GM18870 (cell line): ENCODE data around the gene RRP8.

ENCODE experiments used
- ATAC-seq: cut with Tn5 transposase; IDR thresholded peaks from one replicate; pipeline ENCODE4 v1.9.1; 2021; ENCODE audit warnings: moderate library complexity; ENCODE audit not compliant: unreplicated experiment

The RRP8 gene

DNA sequence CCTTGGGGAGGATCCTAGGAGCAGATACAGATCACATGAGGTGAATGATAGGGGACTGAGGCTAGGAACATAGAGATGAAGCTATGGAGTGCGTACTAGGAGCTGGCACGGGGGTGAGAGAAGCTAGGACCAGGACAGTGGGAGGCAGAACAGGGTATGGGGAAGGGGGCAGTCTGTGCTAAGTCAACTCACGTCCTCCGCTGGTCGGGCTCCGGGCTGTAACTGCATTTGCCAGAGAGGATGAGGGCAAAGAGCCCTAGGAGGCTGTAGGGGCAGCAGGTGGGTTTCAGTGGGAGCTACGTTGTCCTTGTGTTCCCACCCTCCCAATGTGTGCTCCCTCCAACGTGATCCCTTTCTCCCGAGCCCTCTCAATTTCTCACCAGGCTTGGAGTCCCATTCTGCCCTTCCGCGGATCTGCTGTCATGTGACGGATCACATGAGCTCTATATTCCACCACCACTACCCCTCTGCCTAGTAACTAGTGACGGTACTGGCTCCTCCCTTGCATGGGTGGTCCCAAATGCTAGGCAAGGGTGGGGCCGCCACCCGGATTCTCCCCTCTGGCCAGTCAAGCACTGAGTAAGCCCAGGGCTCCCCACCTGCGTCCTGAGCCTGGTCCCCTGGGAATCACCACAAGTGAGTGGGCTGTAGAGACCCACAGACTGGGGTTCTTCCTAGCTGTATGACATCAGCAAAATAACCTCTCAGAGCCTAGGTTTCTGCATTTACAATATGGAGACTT lies 15.8 kb upstream of the RRP8 start, which contains the start of gene TPP1:
TSS of gene TPP1 (minus strand) at position 419 of the 742 bp plus-strand sequence. CDS start at position 397, 22 bp downstream.
- ATAC-seq = peak; percentile 98

DNA sequence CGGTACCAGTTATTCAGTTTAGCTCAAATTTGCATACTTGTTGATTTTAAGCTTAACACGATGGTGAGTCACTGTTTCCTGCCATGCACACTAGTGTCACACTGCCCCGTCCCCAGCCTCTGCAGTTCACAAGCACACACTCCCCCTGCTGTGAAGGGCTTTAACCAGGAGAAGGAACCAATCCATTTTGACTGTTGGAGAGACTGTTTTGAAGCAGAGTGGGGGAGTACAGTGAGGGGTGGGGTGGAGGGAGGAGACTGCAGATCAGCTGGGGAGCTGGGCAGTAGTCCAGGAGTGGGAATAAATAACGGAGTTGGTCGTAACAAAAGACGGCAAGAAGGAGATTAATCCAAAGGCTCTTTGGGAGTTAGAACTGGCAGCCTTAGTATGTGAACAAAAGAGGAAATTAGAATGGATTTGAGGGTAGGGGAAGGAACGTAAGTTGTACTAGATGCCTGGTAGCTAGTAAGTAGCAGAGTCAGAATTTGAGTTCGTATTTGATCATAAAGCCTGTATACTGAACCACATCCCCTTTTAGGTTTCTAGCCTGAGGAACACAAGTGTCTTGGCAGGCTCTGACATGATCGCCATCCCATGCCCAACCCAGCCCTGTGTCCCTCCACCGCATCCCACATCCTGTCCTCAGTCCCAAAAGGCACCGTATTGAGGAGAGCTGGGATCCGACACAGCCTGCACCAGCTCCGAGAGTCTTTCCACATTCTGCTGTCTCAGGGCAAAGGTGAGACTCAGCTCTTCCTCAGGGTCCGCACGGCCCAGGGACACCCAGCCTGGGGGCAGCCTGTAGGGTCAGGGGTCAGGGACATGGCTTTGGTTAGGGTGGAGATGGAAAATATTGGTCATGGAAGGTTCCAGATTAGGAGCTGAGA lies 14.9 kb upstream of the RRP8 start:
- no peak for ATAC-seq

- no peak for ATAC-seq
Measured at GRCh38 chr11:6617315-6617781, 13.9 kb upstream of the RRP8 start.

DNA sequence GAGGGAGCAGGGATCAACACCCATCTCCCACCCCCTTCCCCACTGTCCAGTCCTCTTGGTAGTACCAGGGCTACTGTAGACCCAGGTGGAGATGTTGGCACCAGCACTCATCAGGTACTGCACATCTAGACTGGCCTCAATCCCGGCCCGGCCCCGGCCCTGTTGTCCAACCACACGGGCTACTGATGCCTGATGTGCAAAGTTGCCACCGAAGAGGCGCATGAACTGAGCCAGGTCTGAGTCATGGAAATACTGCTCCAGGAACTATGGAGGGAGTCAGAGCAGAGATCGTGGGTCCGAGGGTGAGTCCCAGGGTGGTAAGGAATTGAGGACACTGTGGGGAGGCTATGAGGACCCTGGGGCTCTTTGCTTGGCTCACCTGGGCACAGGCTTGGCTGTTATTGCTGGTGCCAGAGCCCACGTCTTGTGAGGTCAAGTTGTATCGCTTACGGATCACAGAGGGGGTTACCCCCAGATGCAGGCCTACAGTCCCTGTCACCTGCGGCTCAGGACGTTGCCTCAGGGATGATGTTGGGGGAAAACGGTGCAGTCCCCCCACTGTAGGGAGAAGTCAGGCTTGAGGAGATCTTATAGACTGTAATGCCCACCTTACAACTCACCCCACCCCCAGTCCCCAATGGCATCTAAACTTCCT lies 13.3 kb upstream of the RRP8 start:
- ATAC-seq = no peak

GRCh38 chr11:6615882-6616585 lies 12.6 kb upstream of the RRP8 start:
- ATAC-seq = no peak

- ATAC-seq = no peak
Measured at GRCh38 chr11:6615046-6615445, 11.6 kb upstream of the RRP8 start.

GRCh38 chr11:6614446-6614845 lies 11.0 kb upstream of the RRP8 start:
- no peak for ATAC-seq

DNA sequence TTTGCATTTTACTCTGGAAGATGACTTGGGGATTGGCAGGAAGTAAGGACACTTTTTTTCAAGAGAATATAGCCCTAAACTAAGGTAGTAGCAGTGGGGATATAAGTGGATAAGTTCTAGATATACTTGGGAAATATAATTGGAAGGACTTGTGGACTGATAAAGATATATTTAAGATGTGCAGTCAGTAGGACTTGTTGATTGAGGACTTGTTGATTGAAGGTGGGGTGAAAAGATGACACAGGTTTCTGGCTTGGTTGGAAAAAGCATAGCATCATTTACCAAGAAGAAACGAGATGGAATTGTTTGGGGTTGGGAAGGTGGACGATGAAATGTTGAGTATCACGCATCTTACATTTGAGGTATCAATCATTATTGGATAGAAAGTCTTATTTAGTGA lies 10.1 kb upstream of the RRP8 start:
- ATAC-seq = no peak

DNA sequence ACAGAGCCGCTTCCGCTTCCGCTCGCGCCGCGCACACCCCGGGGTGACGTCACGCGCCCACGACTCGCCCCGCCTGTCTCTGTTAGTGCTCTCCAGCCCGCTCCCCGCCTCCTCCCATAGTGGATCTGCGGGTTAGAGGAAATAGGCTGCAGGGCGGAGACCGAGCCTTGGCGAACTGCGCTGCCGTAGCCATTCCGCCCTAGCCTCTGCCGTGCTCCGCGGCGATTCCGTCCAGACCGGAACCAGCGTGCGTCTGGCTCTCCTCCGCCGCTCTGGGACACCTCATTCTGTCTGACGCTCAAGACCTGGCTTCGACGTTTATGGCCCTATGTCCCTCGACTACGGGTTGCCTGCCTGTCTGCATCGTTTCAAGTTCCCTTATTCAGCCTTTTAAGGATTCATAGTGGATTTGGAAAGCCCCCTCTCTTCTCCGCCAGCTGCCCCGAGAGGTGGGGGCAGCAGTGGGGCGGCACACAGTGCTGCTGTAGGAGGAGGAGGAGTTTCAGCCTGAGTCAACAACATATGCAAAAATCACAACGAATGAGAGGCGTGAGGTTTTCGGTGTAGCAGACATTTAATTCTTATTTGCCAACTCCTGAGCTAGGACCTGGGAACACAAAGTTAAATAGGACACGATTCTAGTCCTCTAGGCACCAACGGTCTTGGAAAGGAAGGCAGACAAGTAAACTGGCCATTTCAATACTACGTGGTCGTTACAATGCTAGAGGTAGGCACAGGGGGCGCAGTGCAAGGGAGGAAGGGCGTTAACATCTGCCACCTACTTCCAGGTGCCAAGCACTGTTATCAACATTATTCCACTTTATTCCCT lies 9.0 kb upstream of the RRP8 start, which contains the start of gene TAF10:
TSS of gene TAF10 (minus strand) at position 4 of the 829 bp plus-strand sequence. CDS start 27 bp downstream, outside the sequence.
- peak; percentile 74 for ATAC-seq

DNA sequence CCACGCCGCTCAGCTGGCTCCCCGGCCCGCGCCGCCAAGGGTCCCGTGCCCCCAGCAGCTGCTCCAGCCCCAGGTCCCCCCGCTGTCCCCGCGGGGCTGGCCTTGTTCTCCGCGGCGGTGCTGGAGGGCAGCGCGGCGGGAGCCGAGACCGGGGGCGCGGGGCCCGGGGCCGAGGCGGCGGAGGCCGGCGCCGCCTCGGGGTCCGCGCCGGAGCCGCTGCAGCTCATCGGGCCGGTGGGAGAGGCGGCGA lies 8.5 kb upstream of the RRP8 start:
- ATAC-seq = no peak

GRCh38 chr11:6611092-6611962 lies 7.9 kb upstream of the RRP8 start:
- ATAC-seq = no peak

GRCh38 chr11:6610591-6610990 lies 7.2 kb upstream of the RRP8 start:
- no peak for ATAC-seq

GRCh38 chr11:6609502-6610015 lies 6.1 kb upstream of the RRP8 start:
- no peak for ATAC-seq

GRCh38 chr11:6608726-6609501 lies 5.5 kb upstream of the RRP8 start:
- no peak for ATAC-seq

- ATAC-seq = no peak
Measured at GRCh38 chr11:6608011-6608410, 4.6 kb upstream of the RRP8 start.

- ATAC-seq = no peak
Measured at GRCh38 chr11:6607190-6607795, 3.9 kb upstream of the RRP8 start.

- ATAC-seq = peak; percentile 38
Measured at GRCh38 chr11:6606471-6607189, 3.2 kb upstream of the RRP8 start.
